ENCODE results near the gene TMEM167B.

DNA sequence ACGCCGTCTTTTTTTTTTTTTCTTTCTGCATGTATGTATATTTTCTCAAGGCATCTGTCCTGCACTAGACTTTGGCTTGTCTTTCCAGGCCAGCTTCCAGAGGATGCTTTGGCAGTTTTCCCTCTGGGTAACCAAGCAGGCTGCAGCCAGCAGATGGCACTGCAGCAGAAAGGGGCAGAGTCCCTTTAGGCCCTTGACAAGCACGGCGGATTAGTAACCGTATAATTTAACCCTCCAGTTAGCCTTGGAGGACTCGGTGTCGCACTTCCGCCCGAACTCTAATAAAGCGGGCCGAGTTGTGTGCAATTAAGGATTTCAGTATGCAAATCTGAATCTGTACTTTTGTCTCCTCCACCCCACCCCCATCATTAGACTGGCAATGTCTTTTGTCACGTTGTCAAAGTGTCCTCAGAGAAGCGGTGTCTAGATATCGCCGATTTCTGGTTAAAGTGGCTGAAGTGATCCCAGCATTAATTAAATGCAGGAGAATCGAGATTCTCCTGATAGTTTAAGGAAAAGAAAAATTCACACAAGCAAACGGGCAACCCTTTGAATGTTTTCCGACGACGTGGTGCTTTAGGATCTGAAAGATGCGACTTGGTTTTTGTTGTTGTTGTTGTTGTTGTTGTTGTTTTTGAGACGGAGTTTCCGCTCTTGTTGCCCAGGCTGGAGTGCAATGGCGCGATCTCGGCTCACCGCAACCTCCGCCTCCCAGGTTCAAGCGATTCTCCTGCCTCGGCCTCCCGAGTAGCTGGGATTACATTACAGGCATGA, 1.1 kb upstream of the TMEM167B start:
- TF ChIP-seq, protein P1, sequence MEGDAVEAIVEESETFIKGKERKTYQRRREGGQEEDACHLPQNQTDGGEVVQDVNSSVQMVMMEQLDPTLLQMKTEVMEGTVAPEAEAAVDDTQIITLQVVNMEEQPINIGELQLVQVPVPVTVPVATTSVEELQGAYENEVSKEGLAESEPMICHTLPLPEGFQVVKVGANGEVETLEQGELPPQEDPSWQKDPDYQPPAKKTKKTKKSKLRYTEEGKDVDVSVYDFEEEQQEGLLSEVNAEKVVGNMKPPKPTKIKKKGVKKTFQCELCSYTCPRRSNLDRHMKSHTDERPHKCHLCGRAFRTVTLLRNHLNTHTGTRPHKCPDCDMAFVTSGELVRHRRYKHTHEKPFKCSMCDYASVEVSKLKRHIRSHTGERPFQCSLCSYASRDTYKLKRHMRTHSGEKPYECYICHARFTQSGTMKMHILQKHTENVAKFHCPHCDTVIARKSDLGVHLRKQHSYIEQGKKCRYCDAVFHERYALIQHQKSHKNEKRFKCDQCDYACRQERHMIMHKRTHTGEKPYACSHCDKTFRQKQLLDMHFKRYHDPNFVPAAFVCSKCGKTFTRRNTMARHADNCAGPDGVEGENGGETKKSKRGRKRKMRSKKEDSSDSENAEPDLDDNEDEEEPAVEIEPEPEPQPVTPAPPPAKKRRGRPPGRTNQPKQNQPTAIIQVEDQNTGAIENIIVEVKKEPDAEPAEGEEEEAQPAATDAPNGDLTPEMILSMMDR (IDR thresholded peaks at IDR 0.05), result no peak
- no peak for TF ChIP-seq POLR2A (IDR thresholded peaks at IDR 0.05)
- TF ChIP-seq EP300 (IDR thresholded peaks at IDR 0.05), result no peak
